Ovary (tissue), 10 donors: ENCODE results near the gene BST2. TPM values are rescaled to one million over a fixed set of nuclear protein-coding genes. Genes with fewer than 3 reads are reported as not detected.

Experiments
- DNase-seq, 5 donors: peaks; one replicate each; pipeline ENCODE4 v3.0.0-alpha.2; 2019 to 2020
- H3K27ac ChIP-seq, 2 donors: fragments of 200-600 bp; one replicate each; pipeline versions ENCODE4 v1.5.1 to v1.8.0; 2019 to 2022
- H3K27me3 ChIP-seq: fragments of 200-600 bp; one replicate; pipeline ENCODE4 v1.8.0; 2022
- H3K36me3 ChIP-seq: fragments of 200-600 bp; sonication (generic); one replicate; pipeline ENCODE4 v1.5.1; 2019
- H3K4me1 ChIP-seq: one replicate; pipeline ENCODE4 v1.8.1; 2013; ENCODE audit warnings: mild to moderate bottlenecking, moderate library complexity; ENCODE audit not compliant: insufficient read depth
- H3K4me3 ChIP-seq: fragments of 200-600 bp; sonication (generic); one replicate; pipeline ENCODE4 v1.5.1; 2017
- H3K9me3 ChIP-seq, 2 donors: fragments of 200-600 bp in 1 of 2; sonication (generic) in 1 of 2; one replicate each; pipeline versions ENCODE4 v1.5.1 to v1.8.1; 2013 to 2019; ENCODE audit warnings: mild to moderate bottlenecking in 1 of 2, moderate library complexity in 1 of 2
- EP300 ChIP-seq: sonication (generic); formaldehyde crosslinking; IDR thresholded peaks from one replicate; pipeline ENCODE4 v1.6.1; 2017; ENCODE audit warnings: antibody characterized with exemption
- POLR2A ChIP-seq: fragments of 450-650 bp; IDR thresholded peaks from one replicate; pipeline ENCODE4 v1.6.1; 2017; ENCODE audit warnings: antibody characterized with exemption, mild to moderate bottlenecking, moderate library complexity
- WGBS, 3 donors: extraction: QIAGEN DNeasy Blood & Tissue Kit in 1 of 3; methylation state at CpG; one replicate each; pipeline versions ENCODE4 v1.1.5 to v1.1.7; 2013 to 2017; 5-methylcytosine and 5-hydroxymethylcytosine counted together
- intact Hi-C, 4 donors: fragments of 100-400 bp; cut with DNase I; formaldehyde crosslinking; loops; one replicate each; pipeline versions ENCODE4 v1.11.0 to v1.15.1; 2022 to 2023
- long read RNA-seq, 3 donors: library from polyadenylated mRNA in 2 of 3; unstranded in 2 of 3; transcript quantifications; one replicate each; pipeline ENCODE4 v2.0.0 and lab custom pipeline, GENCODE V29; 2021 to 2026
- polyA plus RNA-seq, 2 donors: library from polyadenylated mRNA; stranded (reverse); fragments of 200-250 nt in 1 of 2; fragments of 350-450 nt in 1 of 2; fragmentation: Illumina TruSeq in 1 of 2; extraction: RNeasy Lipid Tissue Mini Kit (QIAGEN cat#74804) in 1 of 2; gene quantifications; one replicate each; pipeline ENCODE4 v1.2.3, GENCODE V29; 2013 to 2014
- total RNA-seq, 7 donors: library from RNA; depleted of rRNA in 2 of 7; stranded (reverse); fragments of >200 nt in 2 of 7; fragmentation: NEBNext Ultra II Directional in 3 of 7; extraction: Animal tissue kit (Norgen Biotek cat#: 25700) in 3 of 7; gene quantifications; one replicate each; pipeline versions ENCODE4 v1.1.0 to v1.2.4, GENCODE V29; 2016 to 2023
- TF ChIP-seq, protein P1 (sequence below), 3 donors: fragments of 450-650 bp in 2 of 3; fragments of 200-600 bp in 1 of 3; IDR thresholded peaks; one replicate each; pipeline versions ENCODE4 v1.5.1 to v1.8.0; 2016 to 2022; ENCODE audit warnings: antibody characterized with exemption in 3 of 3, mild to moderate bottlenecking in 1 of 3
- donor health status: DM: no; HTN: no; CAD: no; lungs with moderate emphysema.
- donor health status: DM: no; HTN: no; CAD: no.
- donor health status: Bipolar disorder and iron deficiency.
- donor health status: DM: yes; HTN: yes; CAD: no.
- donor health status: DM: no; HTN: no; CAD: no.
- donor health status: DM: yes; HTN: yes; CAD: no.

Gene BST2, protein sequence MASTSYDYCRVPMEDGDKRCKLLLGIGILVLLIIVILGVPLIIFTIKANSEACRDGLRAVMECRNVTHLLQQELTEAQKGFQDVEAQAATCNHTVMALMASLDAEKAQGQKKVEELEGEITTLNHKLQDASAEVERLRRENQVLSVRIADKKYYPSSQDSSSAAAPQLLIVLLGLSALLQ
- total RNA-seq = 100 to 1,000 TPM; 400 to 715 (median 557) TPM
- 100 to 1,000 TPM; 207 to 760 TPM for polyA plus RNA-seq
- long read RNA-seq, donor 1, transcript BST2-201 (5 exons, 1,019 nt) = major isoform, 821 of 863 reads
- long read RNA-seq, donor 1, partial matches to known transcripts = 4 of 863 reads
- long read RNA-seq, donor 1, other reads (novel, unspliced or antisense) = 38 of 863 reads
- long read RNA-seq, donor 2, transcript BST2-201 (5 exons, 1,019 nt) = major isoform, 57 of 63 reads
- long read RNA-seq, donor 2, partial matches to known transcripts = 5 of 63 reads
- long read RNA-seq, donor 2, other reads (novel, unspliced or antisense) = 0 of 63 reads
- long read RNA-seq, donor 3, transcript BST2-201 (5 exons, 1,019 nt) = major isoform, 270 of 347 reads
- long read RNA-seq, donor 3, partial matches to known transcripts = 2 of 347 reads
- long read RNA-seq, donor 3, other reads (novel, unspliced or antisense) = 74 of 347 reads

DNA sequence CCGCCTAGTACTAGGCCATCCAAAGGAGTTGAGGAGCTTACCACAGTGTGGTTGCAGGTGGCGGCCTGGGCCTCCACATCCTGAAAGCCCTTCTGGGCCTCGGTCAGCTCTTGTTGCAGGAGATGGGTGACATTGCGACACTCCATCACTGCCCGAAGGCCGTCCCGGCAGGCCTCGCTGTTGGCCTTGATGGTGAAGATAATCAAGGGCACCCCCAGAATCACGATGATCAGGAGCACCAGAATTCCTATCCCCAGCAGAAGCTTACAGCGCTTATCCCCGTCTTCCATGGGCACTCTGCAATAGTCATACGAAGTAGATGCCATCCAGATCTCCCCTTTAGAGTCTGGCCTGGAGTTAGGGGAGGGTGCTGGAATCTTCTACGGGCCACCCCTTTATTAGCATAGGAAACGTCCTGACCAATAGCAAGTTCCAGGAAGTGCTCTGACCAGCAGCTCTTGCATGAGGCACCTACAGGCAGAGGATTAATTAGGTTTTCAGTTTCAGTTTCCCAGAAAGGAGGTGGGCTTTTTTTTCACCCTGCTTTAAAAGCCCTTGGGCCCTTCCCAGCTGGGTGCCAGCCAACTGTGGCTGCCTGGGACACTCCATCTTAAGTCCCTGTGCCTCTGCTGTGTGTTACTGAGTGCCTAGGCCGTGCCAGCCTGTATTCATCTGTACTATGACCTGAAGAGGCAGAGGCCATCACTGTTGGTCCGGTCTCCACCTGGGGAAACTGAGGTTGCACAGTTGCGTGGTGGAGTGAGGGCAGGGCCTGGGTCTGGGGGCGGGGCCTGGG is at the start of gene BST2:
Gene BST2 (minus strand): TSS at position 381 of the 796 bp plus-strand sequence. CDS start 55 bp downstream, at position 326.
- H3K4me3 ChIP-seq = peak within 1 kb of the TSS; percentile 57
- no peaks in the 10 kb centered on the region for H3K27me3 ChIP-seq
- TF ChIP-seq EP300 (no peak), POLR2A (peak; percentile 69)
- TF ChIP-seq, protein P1, sequence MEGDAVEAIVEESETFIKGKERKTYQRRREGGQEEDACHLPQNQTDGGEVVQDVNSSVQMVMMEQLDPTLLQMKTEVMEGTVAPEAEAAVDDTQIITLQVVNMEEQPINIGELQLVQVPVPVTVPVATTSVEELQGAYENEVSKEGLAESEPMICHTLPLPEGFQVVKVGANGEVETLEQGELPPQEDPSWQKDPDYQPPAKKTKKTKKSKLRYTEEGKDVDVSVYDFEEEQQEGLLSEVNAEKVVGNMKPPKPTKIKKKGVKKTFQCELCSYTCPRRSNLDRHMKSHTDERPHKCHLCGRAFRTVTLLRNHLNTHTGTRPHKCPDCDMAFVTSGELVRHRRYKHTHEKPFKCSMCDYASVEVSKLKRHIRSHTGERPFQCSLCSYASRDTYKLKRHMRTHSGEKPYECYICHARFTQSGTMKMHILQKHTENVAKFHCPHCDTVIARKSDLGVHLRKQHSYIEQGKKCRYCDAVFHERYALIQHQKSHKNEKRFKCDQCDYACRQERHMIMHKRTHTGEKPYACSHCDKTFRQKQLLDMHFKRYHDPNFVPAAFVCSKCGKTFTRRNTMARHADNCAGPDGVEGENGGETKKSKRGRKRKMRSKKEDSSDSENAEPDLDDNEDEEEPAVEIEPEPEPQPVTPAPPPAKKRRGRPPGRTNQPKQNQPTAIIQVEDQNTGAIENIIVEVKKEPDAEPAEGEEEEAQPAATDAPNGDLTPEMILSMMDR (IDR thresholded peaks at IDR 0.05) = no peak
- intact Hi-C loops = no loop called here
- no peaks in the 10 kb centered on the region for H3K36me3 ChIP-seq
- peak; percentile 84 to 91 (median 88) for DNase-seq
- H3K27ac ChIP-seq = peak within 1 kb of the TSS; percentile 87 to 97
- 2 to 6% (median 4%) methylated on average over 18 of the region's 18 CpGs for WGBS, 3 donors
- H3K4me1 ChIP-seq = peaks cover 17% of the 10 kb centered on the region
- no peaks in the 10 kb centered on the region for H3K9me3 ChIP-seq

DNA sequence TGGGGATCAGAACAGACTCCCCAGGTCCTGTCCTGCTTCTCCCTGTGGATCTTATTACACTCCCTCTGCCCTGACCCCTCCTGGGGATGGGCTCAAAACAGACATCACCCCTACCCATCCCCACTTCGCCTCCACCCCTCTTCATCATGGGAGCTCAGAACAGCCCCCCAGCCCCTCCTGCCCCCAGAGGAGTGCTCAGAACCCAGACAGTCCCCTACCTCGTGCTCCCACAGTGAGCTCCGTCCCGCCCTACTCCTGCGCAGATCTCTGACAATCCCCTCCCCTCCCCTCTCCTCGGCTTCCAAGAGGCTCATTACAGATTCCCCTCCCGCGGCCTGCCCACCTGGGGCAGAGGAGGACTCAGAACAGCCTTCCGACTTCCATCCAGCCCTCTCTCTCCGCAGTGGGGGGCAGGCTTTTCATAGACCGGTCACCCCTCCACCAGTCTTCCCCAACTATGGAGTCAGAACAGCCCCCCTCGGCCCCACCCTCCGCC is 49.2 kb upstream of the BST2 start:
- Histone ChIP-seq H3K4me1 (peaks cover 3% of the 10 kb centered on the region), H3K4me3 (no peak overlapping the region), H3K27me3 (no peaks in the 10 kb centered on the region), H3K27ac (no peak overlapping the region), H3K36me3 (no peaks in the 10 kb centered on the region), H3K9me3 (no peaks in the 10 kb centered on the region)
- TF ChIP-seq, protein P1 (IDR thresholded peaks at IDR 0.05) = no peak
- TF ChIP-seq EP300 (no peak), POLR2A (no peak)
- intact Hi-C loops = no loop called here
- 3 to 5% (median 4%) methylated on average over 13 of the region's 13 CpGs for WGBS, 3 donors
- no peak for DNase-seq

DNA sequence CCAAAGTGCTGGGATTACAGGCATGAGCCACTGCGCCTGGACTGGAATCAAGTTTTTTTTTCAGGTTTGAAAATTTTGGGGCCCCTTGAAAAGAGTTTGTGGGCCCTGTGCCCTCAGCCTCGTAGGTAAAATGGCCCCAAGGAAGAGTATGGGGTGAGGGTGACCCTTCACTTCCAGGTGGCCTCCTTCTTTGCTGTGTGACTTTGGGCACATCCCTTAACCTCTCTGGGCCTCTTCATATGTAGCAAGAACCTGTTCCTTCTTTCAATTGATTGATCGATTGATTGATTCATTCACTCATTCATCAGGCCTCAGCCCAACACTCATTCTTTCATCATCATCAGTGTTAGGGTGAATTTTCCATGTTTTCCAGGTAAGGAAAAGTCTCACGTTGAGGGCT is 46.4 kb upstream of the BST2 start:
- Histone ChIP-seq H3K27ac (no peak overlapping the region), H3K27me3 (no peaks in the 10 kb centered on the region)
- intact Hi-C loops = no loop called here

More for the DNA sequence above, 46.4 kb upstream of the BST2 start:
- WGBS, 3 donors = 85 to 91% (median 87%) methylated on average over 4 of the region's 4 CpGs
- Histone ChIP-seq H3K4me1 (peaks cover 4% of the 10 kb centered on the region), H3K9me3 (no peaks in the 10 kb centered on the region), H3K36me3 (no peaks in the 10 kb centered on the region), H3K4me3 (no peak overlapping the region)
- TF ChIP-seq, protein P1 (IDR thresholded peaks at IDR 0.05) = no peak
- TF ChIP-seq POLR2A (no peak), EP300 (no peak)
- no peak for DNase-seq
